Omental fat pad (tissue), 4 donors: ENCODE data around the gene HIC2. TPM values are rescaled to one million over a fixed set of nuclear protein-coding genes. Genes with fewer than 3 reads are reported as not detected.
A peak's percentile ranks its signal among the peaks of the same experiment; 100 is the strongest.
"Not testable (repeated sequence)": the region's sequence is repeated elsewhere in the genome, so short reads cannot be mapped to it uniquely, and the experiment has no call there.

Experiments used
- ATAC-seq: fragments of 150-250 bp; one replicate; pipeline ENCODE4 v1.9.1; 2016; ENCODE audit warnings: mild to moderate bottlenecking, moderate library complexity; ENCODE audit not compliant: low FRiP score
- DNase-seq: peaks from one replicate; pipeline ENCODE4 v3.0.0-alpha.2; 2019; ENCODE audit warnings: low spot score
- total RNA-seq, 4 donors: library from RNA; depleted of rRNA; stranded (reverse); fragments of >200 nt; gene quantifications; one replicate each; pipeline ENCODE4 v1.1.0, GENCODE V29; 2016

The HIC2 gene
- total RNA-seq, result 1 to 10 TPM; 4.4 to 9.2 (median 5.6) TPM

- peak; percentile 84 for ATAC-seq
- DNase-seq, result not testable (repeated sequence)
These were observed at the start of gene HIC2 for GRCh38 chr22:21417227-21417746. HIC2 (plus strand) TSS chr22:21417371; CDS start chr22:21442832, 25,461 bp downstream.

- not testable (repeated sequence) for DNase-seq, ATAC-seq
These were observed 48.4 kb upstream of the HIC2 start for GRCh38 chr22:21368603-21369310.

GRCh38 chr22:21375880-21376279 lies 41.3 kb upstream of the HIC2 start:
- not testable (repeated sequence) for DNase-seq, ATAC-seq

- ATAC-seq, result peak; percentile 77
- not testable (repeated sequence) for DNase-seq
These were observed 33.3 kb upstream of the HIC2 start, which contains the start of gene RIMBP3B for GRCh38 chr22:21383701-21384467. RIMBP3B (plus strand) TSS chr22:21383751; CDS start chr22:21383859, 108 bp downstream.

GRCh38 chr22:21384468-21385357 lies 32.5 kb upstream of the HIC2 start:
- DNase-seq, result not testable (repeated sequence)
- ATAC-seq, result peak; percentile 16

- ATAC-seq, DNase-seq: not testable (repeated sequence)
These were observed 27.7 kb upstream of the HIC2 start for GRCh38 chr22:21389480-21389879.

- ATAC-seq, result peak; percentile 16
- not testable (repeated sequence) for DNase-seq
These were observed 27.2 kb upstream of the HIC2 start for GRCh38 chr22:21390013-21390412.

GRCh38 chr22:21394613-21395012 lies 22.6 kb upstream of the HIC2 start:
- DNase-seq, ATAC-seq: not testable (repeated sequence)

- not testable (repeated sequence) for ATAC-seq, DNase-seq
These were observed 15.8 kb upstream of the HIC2 start for GRCh38 chr22:21401197-21401969.

- ATAC-seq, DNase-seq: not testable (repeated sequence)
These were observed 14.3 kb upstream of the HIC2 start for GRCh38 chr22:21402763-21403314.

- not testable (repeated sequence) for DNase-seq, ATAC-seq
These were observed 10.0 kb upstream of the HIC2 start for GRCh38 chr22:21407139-21407538.

- DNase-seq, ATAC-seq: not testable (repeated sequence)
These were observed 9.4 kb upstream of the HIC2 start for GRCh38 chr22:21407792-21408191.

- not testable (repeated sequence) for ATAC-seq, DNase-seq
These were observed 796 bp upstream of the HIC2 start for GRCh38 chr22:21416375-21416774.

GRCh38 chr22:21417853-21418252 lies 682 bp downstream of the HIC2 start:
- peak; percentile 48 for ATAC-seq
- not testable (repeated sequence) for DNase-seq

GRCh38 chr22:21418974-21419638 lies 1.9 kb downstream of the HIC2 start:
- ATAC-seq, DNase-seq: not testable (repeated sequence)

- not testable (repeated sequence) for DNase-seq, ATAC-seq
These were observed 3.1 kb downstream of the HIC2 start for GRCh38 chr22:21420180-21420763.

- DNase-seq, ATAC-seq: not testable (repeated sequence)
These were observed 7.0 kb downstream of the HIC2 start for GRCh38 chr22:21424084-21424709.
